Activated naive CD4-positive, alpha-beta T cell treated with anti-CD3 and anti-CD28 coated beads for 36 hours (primary cell): ENCODE results near the gene CHD6. TPM values are rescaled to one million over a fixed set of nuclear protein-coding genes. Genes with fewer than 3 reads are reported as not detected.

Experiments used
- CTCF ChIA-PET: fragments of 350-600 bp; sonication (Branson Sonifier 250); formaldehyde crosslinking; loops from one replicate; lab custom pipeline; 2021; ENCODE audit warnings: antibody characterized with exemption; lab: Charles Lee
- DNase-seq: peaks from one replicate; pipeline ENCODE4 v3.0.0-alpha.2; 2020
- H3K27ac Mint-ChIP-seq: one replicate; pipeline ENCODE4 v1.8.0; 2021; ENCODE audit warnings: mild to moderate bottlenecking, mixed read lengths
- H3K27me3 Mint-ChIP-seq: one replicate; pipeline ENCODE4 v1.8.0; 2021; ENCODE audit warnings: low read depth, mixed read lengths
- H3K36me3 Mint-ChIP-seq: one replicate; pipeline ENCODE4 v1.8.0; 2021; ENCODE audit warnings: low read depth, mixed read lengths
- H3K4me1 Mint-ChIP-seq: one replicate; pipeline ENCODE4 v1.8.0; 2021; ENCODE audit warnings: low read depth, mixed read lengths
- H3K4me3 Mint-ChIP-seq: one replicate; pipeline ENCODE4 v1.8.0; 2021; ENCODE audit warnings: mild to moderate bottlenecking, moderate library complexity, mixed read lengths
- H3K9me3 Mint-ChIP-seq: one replicate; pipeline ENCODE4 v1.8.0; 2021; ENCODE audit warnings: mixed read lengths
- intact Hi-C: fragments of 100-400 bp; cut with micrococcal nuclease; formaldehyde crosslinking; loops from one replicate; pipeline ENCODE4 v1.15.1; 2023
- total RNA-seq, 2 experiments: library from RNA; stranded (reverse); gene quantifications; one replicate each; pipeline ENCODE4 v1.2.3, GENCODE V29; 2021

CHD6 gene
- total RNA-seq, 2 experiments from 2014 or later: 30.1 to 31.8 TPM

DNA sequence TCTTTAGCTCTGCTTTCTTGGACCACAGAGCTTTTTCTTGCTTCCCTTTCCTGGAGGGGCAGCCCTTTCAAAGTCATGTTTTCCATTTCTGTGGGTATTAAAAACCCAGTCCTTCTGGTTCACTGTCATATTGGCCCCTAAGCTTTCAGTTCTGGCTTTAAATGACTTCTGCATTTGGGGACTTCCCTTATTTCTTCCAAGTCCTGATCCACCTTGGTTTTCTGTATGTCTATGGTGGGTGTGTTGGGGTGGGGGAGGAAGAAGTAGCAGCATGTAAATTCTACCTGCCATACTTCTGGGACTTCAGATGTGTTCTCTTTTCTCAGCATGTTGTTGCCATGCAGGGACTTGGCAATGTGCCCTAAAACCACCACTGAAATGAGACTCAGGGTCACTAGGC lies 174.5 kb downstream of the CHD6 start:
- no peaks in the 10 kb centered on the region for H3K27me3 Mint-ChIP-seq
- no peak overlapping the region for H3K4me3 Mint-ChIP-seq
- H3K9me3 Mint-ChIP-seq: no peaks in the 10 kb centered on the region
- peaks cover 14% of the 10 kb centered on the region for H3K36me3 Mint-ChIP-seq
- no peak overlapping the region for H3K27ac Mint-ChIP-seq
- CTCF ChIA-PET: interaction anchor here (0.6 to 1.1 kb wide), 3 partner anchors 21 to 173 kb away, joined by 3 read pairs; no protein-coding TSS in a partner anchor
- peak; percentile 10 for DNase-seq
- intact Hi-C loops: no loop called here
- peaks cover 11% of the 10 kb centered on the region for H3K4me1 Mint-ChIP-seq

DNA sequence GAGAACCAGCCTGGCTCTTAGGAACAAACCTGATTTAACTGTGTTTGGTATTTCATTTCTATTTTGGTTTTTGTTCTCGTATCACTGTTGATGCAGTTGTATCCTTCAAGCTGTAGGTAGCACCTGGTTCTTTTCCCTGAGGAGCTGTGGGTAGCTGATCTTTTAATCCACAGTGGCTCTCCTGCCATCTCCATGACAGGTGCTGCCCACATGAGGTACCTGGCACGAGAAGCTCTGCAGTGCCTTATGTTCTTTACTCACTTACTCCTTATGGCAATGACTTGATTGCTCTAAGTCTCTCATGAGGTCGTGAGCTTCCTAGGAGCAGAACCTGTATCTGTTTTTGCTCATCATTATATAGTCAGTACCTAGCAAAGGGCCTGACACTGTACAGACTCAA lies 177.3 kb downstream of the CHD6 start:
- no peaks in the 10 kb centered on the region for H3K9me3 Mint-ChIP-seq
- no peak for DNase-seq
- H3K4me1 Mint-ChIP-seq: peaks cover 31% of the 10 kb centered on the region
- intact Hi-C loops: no loop called here
- no peaks in the 10 kb centered on the region for H3K27me3 Mint-ChIP-seq
- H3K27ac Mint-ChIP-seq: no peak overlapping the region
- peaks cover 16% of the 10 kb centered on the region for H3K36me3 Mint-ChIP-seq
- no peak overlapping the region for H3K4me3 Mint-ChIP-seq
- CTCF ChIA-PET: no interaction called here

DNA sequence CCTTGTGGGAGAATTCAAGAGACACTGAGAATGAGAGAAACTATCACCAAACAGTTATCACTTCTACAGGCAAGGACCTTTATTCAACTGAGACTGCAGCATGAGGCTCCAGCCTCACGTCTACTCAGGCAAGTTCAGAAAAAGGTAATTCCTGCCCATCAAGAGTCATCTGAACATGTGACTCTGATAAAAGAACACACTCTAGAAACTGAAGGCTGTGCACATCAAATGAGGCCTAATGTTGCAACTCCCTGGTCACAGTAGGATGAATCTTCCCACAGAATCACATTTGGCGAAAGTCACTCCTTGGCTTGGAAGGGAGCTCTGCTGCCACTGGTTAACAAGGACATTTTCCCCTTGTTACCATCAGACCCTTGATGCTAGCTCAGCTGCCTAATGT lies 180.3 kb downstream of the CHD6 start:
- Mint-ChIP-seq H3K36me3 (peaks cover 32% of the 10 kb centered on the region), H3K27ac (no peak overlapping the region), H3K27me3 (no peaks in the 10 kb centered on the region), H3K4me1 (peaks cover 40% of the 10 kb centered on the region), H3K9me3 (no peaks in the 10 kb centered on the region), H3K4me3 (no peak overlapping the region)
- intact Hi-C loops: no loop called here
- CTCF ChIA-PET: no interaction called here
- peak; percentile 14 for DNase-seq

DNA sequence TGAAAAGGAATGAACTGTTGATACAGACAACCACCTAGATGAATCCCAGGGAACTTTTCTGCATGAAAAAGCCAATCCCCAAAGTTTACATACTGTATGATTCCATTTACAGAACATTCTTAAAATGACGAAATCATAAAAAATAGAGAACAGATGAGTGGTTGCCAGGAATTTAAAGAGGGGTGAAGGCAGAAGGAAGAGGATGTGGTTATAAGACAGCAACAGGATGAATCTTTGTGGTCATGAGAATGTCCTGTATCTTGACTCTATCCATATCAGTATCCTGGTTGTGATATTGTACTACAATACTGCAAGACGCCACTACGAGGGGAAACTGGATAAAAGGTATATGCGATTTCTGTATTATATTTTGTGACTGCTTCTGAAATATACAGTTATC lies 181.5 kb downstream of the CHD6 start:
- H3K4me3 Mint-ChIP-seq: no peak overlapping the region
- H3K27ac Mint-ChIP-seq: no peak overlapping the region
- H3K27me3 Mint-ChIP-seq: no peaks in the 10 kb centered on the region
- CTCF ChIA-PET: no interaction called here
- DNase-seq: no peak
- no peaks in the 10 kb centered on the region for H3K9me3 Mint-ChIP-seq
- H3K36me3 Mint-ChIP-seq: peaks cover 37% of the 10 kb centered on the region
- H3K4me1 Mint-ChIP-seq: peaks cover 48% of the 10 kb centered on the region
- intact Hi-C loops: loop anchor here (1.0 kb wide), 2 partner anchors 8 to 26 kb away; no protein-coding TSS in a partner anchor

- Mint-ChIP-seq H3K36me3 (peaks cover 27% of the 10 kb centered on the region), H3K9me3 (no peaks in the 10 kb centered on the region), H3K4me3 (no peak overlapping the region), H3K27ac (peak overlapping the region; percentile 83), H3K27me3 (no peaks in the 10 kb centered on the region), H3K4me1 (peaks cover 62% of the 10 kb centered on the region)
- CTCF ChIA-PET: interaction anchor here (0.8 kb wide), 1 partner anchor 22 kb away, joined by 3 read pairs; no protein-coding TSS in a partner anchor
- no peak for DNase-seq
- intact Hi-C loops: no loop called here
Measured at GRCh38 chr20:41433203-41433602, 185.0 kb downstream of the CHD6 start.

- intact Hi-C loops: no loop called here
- peaks cover 62% of the 10 kb centered on the region for H3K4me1 Mint-ChIP-seq
- H3K27ac Mint-ChIP-seq: peak overlapping the region; percentile 83
- no peak overlapping the region for H3K4me3 Mint-ChIP-seq
- no peaks in the 10 kb centered on the region for H3K27me3 Mint-ChIP-seq
- peaks cover 26% of the 10 kb centered on the region for H3K36me3 Mint-ChIP-seq
- no peaks in the 10 kb centered on the region for H3K9me3 Mint-ChIP-seq
- no peak for DNase-seq
- CTCF ChIA-PET: no interaction called here
Measured at GRCh38 chr20:41432746-41433145, 185.4 kb downstream of the CHD6 start.

DNA sequence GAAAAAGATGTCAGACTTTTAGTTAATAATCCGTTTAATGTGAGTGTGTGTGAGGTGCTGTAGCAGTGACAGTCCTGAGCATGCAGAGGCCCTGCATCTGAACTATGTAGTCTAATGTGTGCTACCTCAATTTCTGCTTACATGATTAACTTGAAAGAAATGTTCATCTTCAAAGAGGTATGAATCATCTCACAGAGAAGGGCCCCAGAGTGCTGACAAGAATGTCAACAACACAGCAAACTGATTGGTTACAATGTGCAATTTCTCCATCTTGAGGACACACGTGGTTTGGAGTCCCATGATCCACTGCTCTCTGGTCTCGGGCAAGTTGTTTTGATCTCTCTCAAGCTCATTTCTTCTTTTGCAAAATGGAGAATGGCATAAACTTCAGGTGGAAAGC lies 189.9 kb downstream of the CHD6 start:
- H3K4me1 Mint-ChIP-seq: peaks cover 43% of the 10 kb centered on the region
- intact Hi-C loops: loop anchor here (1.0 to 5.0 kb wide), 4 partner anchors 8 to 291 kb away; partner anchors contain the start of genes CHD6 and PLCG1
- no peak overlapping the region for H3K4me3 Mint-ChIP-seq

DNA sequence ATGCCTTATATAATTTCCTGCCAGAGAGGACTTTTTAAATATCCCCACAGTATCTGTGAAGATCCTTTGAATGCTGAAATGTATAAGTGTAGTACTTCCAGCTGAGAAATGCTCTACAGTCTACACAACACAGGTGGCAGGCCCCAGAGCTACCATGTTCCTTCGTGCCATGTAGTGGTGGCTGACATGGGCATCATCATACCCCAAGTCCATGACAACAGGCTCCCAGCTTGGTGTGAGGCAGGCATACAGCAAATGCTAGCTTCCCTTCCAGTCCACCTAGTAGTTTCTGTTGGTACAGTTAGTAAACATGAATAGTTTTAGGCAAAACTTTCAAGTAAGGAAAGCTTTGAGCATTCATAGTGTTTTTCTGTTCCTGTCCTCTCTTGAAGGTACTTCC lies 190.3 kb downstream of the CHD6 start:
- peak overlapping the region; percentile 93 for H3K27ac Mint-ChIP-seq
- no peaks in the 10 kb centered on the region for H3K9me3 Mint-ChIP-seq
- H3K27me3 Mint-ChIP-seq: no peaks in the 10 kb centered on the region
- H3K4me3 Mint-ChIP-seq: no peak overlapping the region
- peak; percentile 36 for DNase-seq
- intact Hi-C loops: loop anchor here (1.0 to 5.0 kb wide), 4 partner anchors 8 to 291 kb away; partner anchors contain the start of genes CHD6 and PLCG1
- peaks cover 39% of the 10 kb centered on the region for H3K4me1 Mint-ChIP-seq
- peaks cover 15% of the 10 kb centered on the region for H3K36me3 Mint-ChIP-seq
- CTCF ChIA-PET: interaction anchor here (0.7 to 1.2 kb wide), 2 partner anchors 13 to 307 kb away, joined by 3 to 4 read pairs; no protein-coding TSS in a partner anchor

More for the DNA sequence above, 189.9 kb downstream of the CHD6 start:
- no peaks in the 10 kb centered on the region for H3K9me3 Mint-ChIP-seq
- no peaks in the 10 kb centered on the region for H3K27me3 Mint-ChIP-seq
- CTCF ChIA-PET: interaction anchor here (0.7 to 1.2 kb wide), 3 partner anchors 13 to 307 kb away, joined by 3 to 4 read pairs (median 3); no protein-coding TSS in a partner anchor
- peak overlapping the region; percentile 93 for H3K27ac Mint-ChIP-seq
- peak; percentile 76 for DNase-seq
- H3K36me3 Mint-ChIP-seq: peaks cover 15% of the 10 kb centered on the region

DNA sequence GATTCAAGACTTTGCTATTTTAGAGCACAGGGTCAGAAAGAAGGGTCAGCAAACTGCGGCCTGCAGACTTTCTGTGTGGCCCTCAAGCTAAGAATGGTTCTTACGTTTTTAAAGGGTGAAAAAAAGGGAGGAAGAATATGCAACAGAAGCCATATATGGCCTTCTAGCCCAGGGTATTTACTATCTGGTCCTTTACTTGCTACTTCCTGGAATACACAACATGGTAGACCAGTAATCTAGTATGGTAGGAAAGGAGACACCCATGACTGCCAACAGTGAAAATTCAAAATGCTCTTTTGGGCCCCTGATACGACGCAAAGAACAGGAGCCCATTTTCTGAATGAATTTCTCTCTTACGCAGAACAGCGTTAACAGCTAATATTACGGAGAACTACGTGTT lies 191.2 kb downstream of the CHD6 start:
- Mint-ChIP-seq H3K27me3 (no peaks in the 10 kb centered on the region), H3K4me1 (peaks cover 30% of the 10 kb centered on the region), H3K27ac (no peak overlapping the region), H3K36me3 (peaks cover 17% of the 10 kb centered on the region), H3K9me3 (no peaks in the 10 kb centered on the region), H3K4me3 (no peak overlapping the region)
- intact Hi-C loops: loop anchor here (5.0 kb wide), 1 partner anchor 290 kb away; the partner anchor contains the start of gene PLCG1
- no peak for DNase-seq
- CTCF ChIA-PET: interaction anchor here (0.6 to 1.2 kb wide), 2 partner anchors 12 to 718 kb away, joined by 3 read pairs; no protein-coding TSS in a partner anchor

GRCh38 chr20:41426086-41426830 lies 191.9 kb downstream of the CHD6 start:
- Mint-ChIP-seq H3K27ac (no peak overlapping the region), H3K36me3 (peaks cover 21% of the 10 kb centered on the region)
- intact Hi-C loops: loop anchor here (5.0 kb wide), 1 partner anchor 289 kb away; the partner anchor contains the start of gene PLCG1

DNA sequence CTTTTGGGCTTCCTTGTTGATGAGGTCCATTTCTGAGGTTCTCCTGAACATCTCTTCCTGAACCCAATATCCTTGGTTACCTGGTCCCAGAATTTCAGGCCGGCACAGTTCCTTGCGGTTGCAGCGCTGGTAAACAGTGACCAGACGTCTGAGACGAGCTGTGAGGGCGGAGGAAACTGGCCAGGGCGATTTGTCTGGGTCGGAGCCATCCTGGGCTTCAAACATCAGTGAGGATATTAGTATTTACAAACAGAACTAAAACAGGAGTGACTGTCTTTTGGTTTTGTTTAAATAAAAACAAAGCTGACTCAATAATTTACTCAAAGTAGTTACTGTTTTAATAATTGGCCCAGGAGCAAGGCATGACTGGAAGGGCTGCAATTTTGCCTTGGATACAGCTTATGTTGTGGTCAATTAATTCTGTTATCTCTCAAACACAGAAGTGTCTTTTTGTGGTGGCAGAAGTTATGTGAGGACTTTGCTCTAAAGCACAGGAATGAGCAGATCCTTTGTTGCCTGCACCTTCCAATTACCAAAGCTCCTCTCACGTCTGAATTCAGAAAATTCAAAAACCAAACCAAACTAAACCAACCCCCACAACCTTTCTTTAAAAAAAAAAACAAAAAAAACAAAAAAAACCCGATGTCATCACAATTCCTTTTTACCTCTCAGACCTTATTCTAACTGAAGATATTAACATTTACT lies 192.8 kb downstream of the CHD6 start:
- Mint-ChIP-seq H3K36me3 (peaks cover 24% of the 10 kb centered on the region), H3K9me3 (no peaks in the 10 kb centered on the region), H3K4me1 (peaks cover 31% of the 10 kb centered on the region), H3K27me3 (no peaks in the 10 kb centered on the region), H3K4me3 (no peak overlapping the region), H3K27ac (no peak overlapping the region)
- CTCF ChIA-PET: interaction anchor here (0.7 kb wide), 1 partner anchor 253 kb away, joined by 4 read pairs; no protein-coding TSS in a partner anchor
- no peak for DNase-seq
- intact Hi-C loops: loop anchor here (5.0 kb wide), 1 partner anchor 288 kb away; the partner anchor contains the start of gene PLCG1

More at GRCh38 chr20:41426086-41426830, 191.9 kb downstream of the CHD6 start:
- DNase-seq: no peak
- Mint-ChIP-seq H3K4me1 (peaks cover 30% of the 10 kb centered on the region), H3K4me3 (no peak overlapping the region), H3K27me3 (no peaks in the 10 kb centered on the region), H3K9me3 (no peaks in the 10 kb centered on the region)
- CTCF ChIA-PET: interaction anchor here (0.6 to 0.7 kb wide), 2 partner anchors 253 to 718 kb away, joined by 3 to 4 read pairs; no protein-coding TSS in a partner anchor

DNA sequence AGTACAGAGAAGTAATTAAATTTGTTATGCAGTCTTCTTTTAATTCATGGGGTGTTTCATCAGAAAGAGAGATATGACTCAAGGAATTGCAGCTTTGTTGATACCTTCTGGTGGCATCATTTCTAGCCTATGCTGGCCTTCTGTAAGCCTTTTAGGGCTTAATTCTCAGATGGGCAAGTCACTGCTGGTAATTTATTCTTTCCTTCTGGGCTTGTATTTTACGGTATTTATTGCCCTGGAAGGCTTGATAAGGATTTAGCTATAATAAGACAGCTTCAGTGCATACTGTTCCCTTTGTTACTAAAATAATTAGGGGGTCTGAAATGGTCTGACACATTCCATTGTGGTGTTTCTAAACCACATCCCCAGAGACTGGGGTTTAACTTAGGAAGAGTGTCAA lies 193.6 kb downstream of the CHD6 start:
- CTCF ChIA-PET: no interaction called here
- Mint-ChIP-seq H3K9me3 (no peaks in the 10 kb centered on the region), H3K4me3 (no peak overlapping the region), H3K36me3 (peaks cover 27% of the 10 kb centered on the region), H3K4me1 (peaks cover 28% of the 10 kb centered on the region), H3K27ac (no peak overlapping the region), H3K27me3 (no peaks in the 10 kb centered on the region)
- intact Hi-C loops: no loop called here
- DNase-seq: no peak
